OCI-LY1 (cell line): Measurements from ENCODE around the gene DLK1.

Experiments
- CTCF ChIP-seq: fragments of 200-600 bp; sonication (generic), shearing (Covaris generic); IDR thresholded peaks from 2 replicates; pipeline ENCODE4 v1.5.1; 2017; ENCODE audit warnings: mild to moderate bottlenecking, antibody characterized with exemption, low read length, moderate library complexity, mixed read lengths
- EZH2 ChIP-seq: fragments of 200-600 bp; sonication (generic), shearing (Covaris generic); IDR thresholded peaks from 2 replicates; pipeline ENCODE4 v1.8.0; 2017; ENCODE audit warnings: borderline replicate concordance, mixed run types, mild to moderate bottlenecking, antibody characterized with exemption, low read length, moderate library complexity, mixed read lengths

GRCh38 chr14:100778951-100779690 is 52.4 kb downstream of the DLK1 start:
- TF ChIP-seq CTCF (no peak), EZH2 (no peak)
